ENCODE results near the gene KRT28. TPM values are rescaled to one million over a fixed set of nuclear protein-coding genes. Genes with fewer than 3 reads are reported as not detected.

KRT28 gene
- total and polyA plus RNA-seq, 2 of the 13 experiments (the other 11 are each of a cell fraction or from before 2014, with no cell fraction given), result not detected

- no peak for TF ChIP-seq CCAR2 (optimal IDR thresholded peaks at IDR 0.05; ENCODE audit: low read depth, low read length)
- no peak for TF ChIP-seq ZNF367 (CRISPR knock-in tag; IDR thresholded peaks at IDR 0.05; ENCODE audit: borderline replicate concordance)
- no peak for TF ChIP-seq ZFP36L1 (CRISPR knock-in tag; IDR thresholded peaks at IDR 0.05)
- no peak for TF ChIP-seq KMT2B (CRISPR knock-in tag; IDR thresholded peaks at IDR 0.05)
- no peak for TF ChIP-seq PAF1 (CRISPR knock-in tag; IDR thresholded peaks at IDR 0.05)
- TF ChIP-seq PRDM10 (CRISPR knock-in tag; IDR thresholded peaks at IDR 0.05; ENCODE audit: low read depth), result no peak
- TF ChIP-seq CREB1 (IDR thresholded peaks at IDR 0.05), result peak; percentile 18; the same call in 1 of the 2 replicates
- no peak for TF ChIP-seq CREB1 (CRISPR knock-in tag; IDR thresholded peaks at IDR 0.05)
- TF ChIP-seq IKZF4 (CRISPR knock-in tag; IDR thresholded peaks at IDR 0.05; ENCODE audit: borderline replicate concordance, low read depth, not compliant biosample characterization), result no peak
- no peak for TF ChIP-seq FOXP1 (IDR thresholded peaks at IDR 0.05)
- TF ChIP-seq FOXP1 (CRISPR knock-in tag; IDR thresholded peaks at IDR 0.05), result no peak
- TF ChIP-seq SAP130 (CRISPR knock-in tag; IDR thresholded peaks at IDR 0.05; ENCODE audit: low read depth), result peak; percentile 26; the same call in 1 of the 2 replicates
- no peak for TF ChIP-seq ZBTB20 (CRISPR knock-in tag; IDR thresholded peaks at IDR 0.05; ENCODE audit: borderline replicate concordance, low read depth)
- TF ChIP-seq ZNF317 (CRISPR knock-in tag; IDR thresholded peaks at IDR 0.05), result no peak
- no peak for TF ChIP-seq YEATS4 (CRISPR knock-in tag; IDR thresholded peaks at IDR 0.05; ENCODE audit: borderline replicate concordance)
- no peak for TF ChIP-seq ATF7 (IDR thresholded peaks at IDR 0.05)
- TF ChIP-seq ATF7 (CRISPR knock-in tag; IDR thresholded peaks at IDR 0.05), result no peak
- TF ChIP-seq KLF9 (CRISPR knock-in tag; IDR thresholded peaks at IDR 0.05; ENCODE audit: low read depth), result no peak
- no peak for TF ChIP-seq ZNF839 (CRISPR knock-in tag; IDR thresholded peaks at IDR 0.05; ENCODE audit: borderline replicate concordance)
- no peak for TF ChIP-seq MED1 (CRISPR knock-in tag; IDR thresholded peaks at IDR 0.05)
- TF ChIP-seq ZNF275 (CRISPR knock-in tag; IDR thresholded peaks at IDR 0.05; ENCODE audit: borderline replicate concordance), result no peak
- TF ChIP-seq SP140L (CRISPR knock-in tag; IDR thresholded peaks at IDR 0.05; ENCODE audit: borderline replicate concordance), result 0 out of 2 replicates have a peak, but pooled peaks have one; percentile 83
- no peak for TF ChIP-seq ZSCAN21 (CRISPR knock-in tag; IDR thresholded peaks at IDR 0.05; ENCODE audit: borderline replicate concordance)
Observed at GRCh38 chr17:40791787-40792436, 7.8 kb downstream of the KRT28 start (continued).
